DND-41 (cell line): Measurements from ENCODE around the gene CEACAM19.

Source experiments
- ATAC-seq: fragments of 200-7000 bp; cut with Tn5 transposase; 3 replicates; pipeline ENCODE4 v1.9.1; 2021; ENCODE audit warnings: low read depth; ENCODE audit not compliant: insufficient read depth
- DNase-seq: peaks from one replicate; pipeline ENCODE4 v3.0.0-alpha.2; 2020
- H2AFZ ChIP-seq: 2 replicates; pipeline ENCODE4 v1.6.0; 2012; ENCODE audit warnings: low read depth, low read length
- H3K27ac ChIP-seq: 2 replicates; pipeline ENCODE4 v1.5.1; 2012; ENCODE audit warnings: low read length, inconsistent platforms
- H3K27me3 ChIP-seq: fragments of 200-600 bp; sonication (generic); 2 replicates; pipeline ENCODE4 v1.6.0; 2012; ENCODE audit warnings: low read length, mild to moderate bottlenecking, inconsistent platforms; ENCODE audit not compliant: insufficient read depth, poor library complexity
- H3K36me3 ChIP-seq: 2 replicates; pipeline ENCODE4 v1.5.1; 2012; ENCODE audit warnings: low read length, inconsistent platforms; ENCODE audit not compliant: insufficient read depth
- H3K4me1 ChIP-seq: 2 replicates; pipeline ENCODE4 v1.5.1; 2012; ENCODE audit warnings: mild to moderate bottlenecking, low read length; ENCODE audit not compliant: insufficient read depth
- H3K4me2 ChIP-seq: 2 replicates; pipeline ENCODE4 v1.6.0; 2012; ENCODE audit warnings: mild to moderate bottlenecking, moderate library complexity, low read length, inconsistent platforms; ENCODE audit not compliant: insufficient read depth
- H3K4me3 ChIP-seq, 2 experiments: fragments of 200-600 bp in 1 of 2; shearing (Covaris generic) in 1 of 2; 2 replicates each; pipeline ENCODE4 v1.5.1; 2012 to 2016; ENCODE audit warnings: inconsistent platforms in 2 of 2, low read length in 2 of 2, mild to moderate bottlenecking in 2 of 2, low read depth in 1 of 2, moderate library complexity in 1 of 2
- H3K79me2 ChIP-seq: 2 replicates; pipeline ENCODE4 v1.6.0; 2012; ENCODE audit warnings: low read length, inconsistent platforms; ENCODE audit not compliant: insufficient read depth
- H3K9ac ChIP-seq: 2 replicates; pipeline ENCODE4 v1.6.0; 2012; ENCODE audit warnings: low read depth, mild to moderate bottlenecking, inconsistent platforms, low read length, moderate library complexity
- H3K9me3 ChIP-seq: 2 replicates; pipeline ENCODE4 v1.5.1; 2012; ENCODE audit warnings: low read length, moderate library complexity, mild to moderate bottlenecking, inconsistent platforms; ENCODE audit not compliant: insufficient read depth, severe bottlenecking
- H4K20me1 ChIP-seq: 2 replicates; pipeline ENCODE4 v1.6.0; 2012; ENCODE audit warnings: low read length; ENCODE audit not compliant: insufficient read depth
- EZH2 ChIP-seq: IDR thresholded peaks from 3 replicates; pipeline ENCODE4 v1.6.1; 2012; ENCODE audit warnings: borderline replicate concordance, low read depth, mild to moderate bottlenecking, moderate library complexity, low read length, inconsistent platforms; ENCODE audit not compliant: severe bottlenecking
- TF ChIP-seq, protein P1 (sequence below): IDR thresholded peaks from 2 replicates; pipeline ENCODE4 v1.5.1; 2012; ENCODE audit warnings: borderline replicate concordance, low read length, moderate library complexity, mild to moderate bottlenecking; ENCODE audit not compliant: poor library complexity, severe bottlenecking; ENCODE audit errors: extremely low read depth

The CEACAM19 gene

DNA sequence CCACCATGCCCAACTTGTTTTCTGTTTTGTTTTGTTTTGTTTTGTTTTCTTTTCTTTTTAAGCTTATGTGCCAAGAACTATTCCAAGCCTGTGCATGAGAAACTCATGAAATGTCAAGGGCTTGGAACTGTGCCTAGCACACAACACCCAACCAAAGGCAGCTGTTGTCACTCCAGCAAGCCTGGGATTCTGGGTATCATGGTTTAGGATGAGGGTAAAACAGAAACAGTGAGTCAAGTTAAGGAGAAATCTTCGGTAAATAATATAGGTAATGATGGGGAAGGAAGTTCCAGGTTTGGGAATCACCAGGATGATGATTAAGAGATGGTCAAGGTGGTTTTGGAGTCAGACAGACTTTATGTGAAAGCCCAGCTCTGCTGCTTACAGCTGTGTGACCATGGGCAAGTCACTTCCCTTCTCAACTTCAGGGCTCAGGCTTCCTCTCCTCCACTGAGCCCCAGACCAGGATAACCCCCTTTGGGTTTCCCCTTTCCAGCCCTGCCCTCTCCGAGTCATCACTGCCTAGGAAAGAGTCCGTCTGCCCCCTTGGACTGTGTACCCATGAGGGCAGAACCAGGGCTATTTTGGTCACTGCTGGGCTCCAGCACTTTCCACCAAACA lies 22.5 kb upstream of the CEACAM19 start:
- Histone ChIP-seq H3K79me2 (no peaks in the 10 kb centered on the region), H3K4me3 (no peak overlapping the region), H3K9me3 (no peaks in the 10 kb centered on the region), H3K9ac (no peak overlapping the region), H4K20me1 (no peaks in the 10 kb centered on the region), H3K27me3 (no peaks in the 10 kb centered on the region), H3K4me2 (no peak overlapping the region), H3K36me3 (no peaks in the 10 kb centered on the region), H2AFZ (no peak overlapping the region), H3K4me1 (no peaks in the 10 kb centered on the region), H3K27ac (no peak overlapping the region)
- no peak for ATAC-seq
- no peak for DNase-seq
- no peak for TF ChIP-seq EZH2
- TF ChIP-seq, protein P1, sequence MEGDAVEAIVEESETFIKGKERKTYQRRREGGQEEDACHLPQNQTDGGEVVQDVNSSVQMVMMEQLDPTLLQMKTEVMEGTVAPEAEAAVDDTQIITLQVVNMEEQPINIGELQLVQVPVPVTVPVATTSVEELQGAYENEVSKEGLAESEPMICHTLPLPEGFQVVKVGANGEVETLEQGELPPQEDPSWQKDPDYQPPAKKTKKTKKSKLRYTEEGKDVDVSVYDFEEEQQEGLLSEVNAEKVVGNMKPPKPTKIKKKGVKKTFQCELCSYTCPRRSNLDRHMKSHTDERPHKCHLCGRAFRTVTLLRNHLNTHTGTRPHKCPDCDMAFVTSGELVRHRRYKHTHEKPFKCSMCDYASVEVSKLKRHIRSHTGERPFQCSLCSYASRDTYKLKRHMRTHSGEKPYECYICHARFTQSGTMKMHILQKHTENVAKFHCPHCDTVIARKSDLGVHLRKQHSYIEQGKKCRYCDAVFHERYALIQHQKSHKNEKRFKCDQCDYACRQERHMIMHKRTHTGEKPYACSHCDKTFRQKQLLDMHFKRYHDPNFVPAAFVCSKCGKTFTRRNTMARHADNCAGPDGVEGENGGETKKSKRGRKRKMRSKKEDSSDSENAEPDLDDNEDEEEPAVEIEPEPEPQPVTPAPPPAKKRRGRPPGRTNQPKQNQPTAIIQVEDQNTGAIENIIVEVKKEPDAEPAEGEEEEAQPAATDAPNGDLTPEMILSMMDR: no peak

DNA sequence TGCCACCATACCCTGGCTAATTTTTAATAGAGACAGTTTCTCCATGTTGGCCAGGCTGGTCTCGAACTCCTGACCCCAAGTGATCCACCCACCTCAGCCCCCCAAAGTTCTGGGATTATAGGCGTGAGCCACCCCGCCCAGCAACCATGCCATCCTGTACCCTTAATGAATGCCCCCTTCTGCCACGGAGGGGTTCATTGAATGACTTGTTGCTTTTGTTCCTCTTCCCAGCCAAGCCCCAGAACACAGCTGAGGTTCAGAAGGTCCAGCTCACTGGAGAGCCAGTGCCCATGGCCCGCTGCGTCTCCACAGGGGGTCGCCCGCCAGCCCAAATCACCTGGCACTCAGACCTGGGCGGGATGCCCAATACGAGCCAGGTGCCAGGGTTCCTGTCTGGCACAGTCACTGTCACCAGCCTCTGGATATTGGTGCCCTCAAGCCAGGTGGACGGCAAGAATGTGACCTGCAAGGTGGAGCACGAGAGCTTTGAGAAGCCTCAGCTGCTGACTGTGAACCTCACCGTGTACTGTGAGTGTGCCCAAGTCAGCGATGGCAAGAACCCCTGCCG lies 21.6 kb upstream of the CEACAM19 start:
- Histone ChIP-seq H3K36me3 (no peaks in the 10 kb centered on the region), H4K20me1 (no peaks in the 10 kb centered on the region), H3K79me2 (no peaks in the 10 kb centered on the region), H3K27ac (no peak overlapping the region), H3K4me2 (no peak overlapping the region), H3K4me1 (no peaks in the 10 kb centered on the region), H3K27me3 (no peaks in the 10 kb centered on the region), H3K9ac (no peak overlapping the region), H3K4me3 (no peak overlapping the region), H3K9me3 (no peaks in the 10 kb centered on the region), H2AFZ (no peak overlapping the region)
- ATAC-seq (no peak), DNase-seq (no peak)
- TF ChIP-seq, protein P1: no peak
- no peak for TF ChIP-seq EZH2

DNA sequence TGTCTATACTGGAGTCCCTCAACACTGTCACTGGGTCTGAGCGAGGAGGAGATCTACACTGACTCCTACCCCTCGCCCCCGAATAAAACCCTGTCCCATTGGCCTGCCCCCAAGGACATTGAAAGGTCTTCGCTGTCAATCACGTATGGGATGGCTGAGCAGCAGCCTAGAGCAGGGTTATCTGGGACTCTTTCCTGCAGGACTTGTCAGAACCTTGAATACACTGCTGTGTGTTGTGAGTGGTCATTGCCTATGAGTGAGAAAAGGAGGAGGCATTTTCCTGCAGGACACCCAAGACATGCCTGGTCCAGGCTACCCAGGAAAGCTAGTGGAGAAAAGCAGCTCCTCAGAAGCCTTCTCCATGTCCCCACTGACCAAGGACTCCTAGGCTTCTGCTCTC lies 17.9 kb upstream of the CEACAM19 start:
- Histone ChIP-seq H3K27me3 (no peaks in the 10 kb centered on the region), H3K4me2 (no peak overlapping the region), H2AFZ (no peak overlapping the region), H3K27ac (no peak overlapping the region), H3K4me1 (no peaks in the 10 kb centered on the region), H3K36me3 (no peaks in the 10 kb centered on the region), H3K79me2 (no peaks in the 10 kb centered on the region), H3K4me3 (no peak overlapping the region), H3K9me3 (no peaks in the 10 kb centered on the region), H3K9ac (no peak overlapping the region), H4K20me1 (no peaks in the 10 kb centered on the region)
- no peak for ATAC-seq
- DNase-seq: no peak
- no peak for TF ChIP-seq EZH2
- TF ChIP-seq, protein P1: no peak
